T47D (cell line): ENCODE measurements around the gene DPF3.

Experiments
- DNase-seq, 2 experiments: peaks; one replicate each; pipeline versions ENCODE4 v3.0.0 to v3.0.0-alpha.2; 2011 to 2012; ENCODE audit warnings: low read depth in 1 of 2, low spot score in 1 of 2
- JUND ChIP-seq: IDR thresholded peaks from 2 replicates; pipeline ENCODE4 v1.6.1; 2012; ENCODE audit warnings: low read depth
- in situ Hi-C: cut with HindIII; loops from 2 replicates; pipeline ENCODE4 v1.10.0; 2016; ENCODE audit warnings: low sequenced_read_pairs, low pct_unique_long_range_greater_than_20kb

DPF3 gene

DNA sequence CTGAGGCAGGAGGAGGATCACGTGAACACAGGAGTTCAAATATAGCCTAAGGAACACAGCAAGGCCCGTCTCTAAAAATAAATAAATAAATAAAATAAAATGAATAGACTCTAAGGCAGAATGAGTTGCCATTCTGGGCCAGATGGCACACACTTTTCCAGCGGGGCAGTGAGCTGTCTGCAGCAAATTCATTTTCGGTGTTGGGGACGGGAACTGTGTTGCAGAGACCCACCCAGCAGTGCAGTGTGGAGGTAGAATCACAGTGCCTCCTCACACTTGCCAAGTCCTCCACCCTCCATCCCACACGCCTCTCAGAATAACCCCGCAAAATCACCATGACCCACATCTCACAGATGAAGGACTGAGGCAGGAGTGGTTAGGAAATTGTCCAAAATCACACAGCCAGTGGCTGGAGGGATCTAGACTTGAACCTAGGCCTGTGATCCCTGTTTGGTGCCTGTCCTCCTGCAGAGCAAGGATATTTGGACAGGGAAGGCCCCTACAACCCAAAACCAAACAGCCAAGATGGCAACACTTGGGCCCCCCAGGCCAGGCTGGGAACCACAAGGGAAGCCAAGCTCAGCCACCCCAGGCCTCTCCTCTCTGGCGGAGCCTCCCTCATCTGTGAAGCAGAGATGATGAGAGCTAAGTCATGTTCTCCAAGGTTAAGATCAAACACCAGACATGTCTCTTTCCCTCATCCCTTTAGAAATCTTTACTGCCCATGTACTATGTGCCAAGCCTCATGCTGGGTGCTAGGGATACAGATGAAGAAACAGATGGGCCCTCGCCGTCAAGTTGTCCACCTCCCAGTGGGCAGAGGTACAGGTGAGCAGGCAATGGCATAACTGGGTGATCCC lies 152.7 kb downstream of the DPF3 start:
- TF ChIP-seq JUND = no peak
- no peak for DNase-seq
- in situ Hi-C loops = no loop called here

DNA sequence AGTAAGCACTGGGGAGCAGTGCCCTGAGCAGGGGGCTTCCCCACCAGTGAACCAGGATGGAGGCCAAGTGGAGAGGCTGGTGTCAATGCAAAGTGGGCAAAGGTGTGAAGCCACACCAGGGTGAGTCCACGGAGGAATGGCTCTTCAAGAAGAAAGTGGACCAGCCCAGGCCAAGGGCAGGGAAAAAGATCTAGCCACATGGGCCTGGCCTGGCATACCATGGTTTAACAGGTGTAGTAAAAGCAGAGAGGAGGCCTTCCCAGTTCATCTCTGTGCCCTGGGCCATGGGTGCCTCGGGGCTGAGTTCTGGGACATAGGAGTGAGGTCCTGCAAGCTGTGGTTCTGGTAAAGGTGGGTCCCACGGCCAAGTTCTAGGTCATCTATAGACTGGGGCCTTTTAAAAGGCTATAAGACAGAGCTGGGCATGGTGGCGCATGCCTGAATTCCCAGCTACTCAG lies 153.4 kb downstream of the DPF3 start:
- in situ Hi-C loops = no loop called here
- DNase-seq = no peak
- no peak for TF ChIP-seq JUND

DNA sequence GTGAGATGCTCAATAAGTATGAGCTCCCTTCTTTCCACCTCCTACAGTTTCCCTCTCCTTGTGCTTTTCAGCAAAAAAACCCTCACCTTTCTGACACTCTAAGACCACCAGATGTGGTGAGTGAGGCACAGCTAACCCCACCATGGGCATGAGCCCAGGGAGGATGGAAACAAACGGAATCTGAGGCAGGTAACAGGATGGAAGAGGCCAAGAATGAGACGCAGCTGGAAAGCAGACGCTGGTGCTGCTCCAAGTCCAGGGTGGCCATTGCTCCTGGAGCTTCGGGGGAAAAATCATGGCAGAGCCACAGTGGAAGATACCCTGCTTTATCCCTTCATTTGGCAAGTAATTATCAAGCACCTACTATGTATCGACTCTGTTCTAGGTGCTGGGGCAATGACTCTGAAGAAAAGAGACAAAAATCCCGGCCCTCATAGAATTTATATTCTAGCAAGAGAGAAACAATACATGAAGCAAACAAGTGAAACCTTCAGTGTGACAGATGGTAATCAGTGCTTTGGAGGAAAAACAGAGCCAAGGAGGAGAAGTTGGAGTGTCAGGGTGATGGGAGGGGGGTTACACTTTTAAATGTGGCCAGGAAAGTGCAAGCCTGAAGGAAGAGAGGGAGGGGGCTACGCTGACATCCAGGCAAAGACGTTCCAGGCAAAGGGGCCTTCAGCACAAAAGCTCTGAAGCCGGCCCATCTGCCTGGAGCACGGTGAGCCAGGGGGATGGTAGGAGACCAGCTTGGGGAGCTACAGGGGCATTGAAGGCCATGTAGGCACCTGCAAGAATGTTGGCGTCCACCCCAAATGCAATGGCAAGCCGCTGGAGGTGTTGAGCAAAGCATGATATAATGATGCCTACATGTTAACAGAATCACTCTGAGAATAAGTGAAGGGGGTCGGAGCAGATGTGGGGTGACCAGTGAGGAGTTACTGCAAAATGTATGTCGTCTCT lies 154.2 kb downstream of the DPF3 start:
- no peak for DNase-seq
- in situ Hi-C loops = no loop called here
- TF ChIP-seq JUND = no peak

DNA sequence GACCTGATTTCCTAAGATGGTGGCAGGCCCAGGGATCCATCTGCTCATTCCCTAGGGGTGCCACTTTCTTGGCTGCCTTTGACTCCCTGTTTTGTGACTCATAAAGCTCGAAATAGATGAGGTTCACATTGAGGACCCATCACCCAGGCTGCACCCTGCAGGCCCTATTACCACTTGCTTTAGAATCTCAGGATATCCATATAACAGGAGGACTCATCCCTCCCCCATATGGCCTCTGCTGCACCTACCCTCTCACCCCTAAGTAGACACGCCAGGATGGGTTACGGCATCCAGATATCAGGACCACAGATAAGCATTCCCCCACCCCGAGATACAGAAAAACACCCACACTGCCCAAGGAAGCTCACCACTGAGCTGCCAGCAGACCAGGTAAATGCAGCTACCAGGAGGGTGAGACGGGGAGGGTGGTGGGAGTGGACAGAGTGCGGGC lies 155.7 kb downstream of the DPF3 start:
- no peak for DNase-seq
- TF ChIP-seq JUND = no peak
- in situ Hi-C loops = no loop called here

DNA sequence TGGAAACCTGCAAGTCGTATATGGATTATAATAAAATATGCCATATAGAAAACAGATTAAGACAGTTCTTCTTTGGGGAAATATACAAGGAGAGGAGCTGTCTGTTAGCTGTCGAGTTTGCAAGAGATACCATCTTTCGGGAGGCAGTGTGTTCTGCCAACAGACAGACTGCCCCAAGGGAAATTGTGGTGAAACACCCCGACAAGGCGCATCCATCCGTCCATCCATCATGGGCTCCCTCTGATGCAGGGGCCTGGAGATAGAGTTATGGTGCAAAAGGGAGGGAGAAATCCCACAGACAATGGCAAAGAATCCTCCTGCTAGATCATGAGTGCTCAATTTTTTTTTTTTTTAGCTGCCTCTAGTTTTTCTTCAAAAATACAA lies 156.3 kb downstream of the DPF3 start:
- in situ Hi-C loops = no loop called here
- peak in 1 of 2 experiments; percentile 25 for DNase-seq
- TF ChIP-seq JUND = no peak

DNA sequence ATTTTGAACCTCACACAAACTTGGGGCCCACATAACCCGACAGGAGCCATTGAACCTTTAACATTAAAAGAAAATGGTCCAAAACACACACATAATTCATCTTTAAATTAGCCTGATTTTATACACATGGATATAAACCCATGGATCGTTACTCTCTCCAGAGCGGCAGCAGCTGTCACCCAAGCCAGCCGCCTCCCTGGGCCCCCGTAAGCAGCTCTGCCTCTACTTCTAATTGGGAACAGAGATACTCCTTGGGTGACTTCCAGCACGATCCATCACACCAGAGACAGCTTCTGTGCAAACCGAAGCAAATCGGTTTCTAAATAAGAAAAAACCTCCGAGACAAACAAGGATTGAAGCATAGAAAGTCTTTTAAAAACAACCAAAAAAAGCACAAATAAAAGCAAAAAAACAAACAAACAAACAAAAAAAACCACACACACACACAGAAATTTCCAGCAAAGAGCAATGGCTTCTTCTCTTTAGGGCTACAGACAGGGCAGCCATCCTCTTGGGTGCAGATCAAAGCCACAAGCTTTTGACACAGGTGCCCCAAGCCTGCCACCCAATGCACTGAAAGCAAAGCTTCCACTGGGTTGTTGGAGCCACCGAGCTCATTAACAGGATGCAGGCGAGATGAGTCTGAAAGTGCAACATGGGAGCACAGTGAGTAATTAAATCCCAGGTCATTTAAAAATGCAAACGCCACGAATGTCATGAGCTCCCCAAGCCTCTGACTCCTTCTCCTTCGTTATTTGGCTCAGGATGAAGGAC lies 156.9 kb downstream of the DPF3 start:
- in situ Hi-C loops = no loop called here
- TF ChIP-seq JUND = no peak
- DNase-seq = peak in 1 of 2 experiments; percentile 13

DNA sequence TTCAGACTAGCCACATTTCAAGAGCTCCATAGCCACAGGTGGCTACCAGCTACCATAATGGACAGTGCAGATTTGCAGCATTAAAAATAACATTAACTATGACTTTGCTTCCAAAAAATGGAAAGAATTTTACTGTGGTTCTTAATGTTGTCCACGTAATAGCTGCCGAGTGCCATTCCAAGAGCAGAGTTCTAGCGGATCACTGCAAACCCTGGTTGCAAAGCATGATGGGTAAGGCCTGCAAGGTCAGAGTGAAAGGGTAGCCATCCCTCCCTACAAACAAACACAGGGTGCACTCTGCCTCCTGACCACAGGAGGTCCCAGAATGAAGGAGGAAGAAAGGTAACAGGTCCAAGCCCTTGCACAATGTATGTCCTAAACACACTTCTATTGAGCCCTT lies 157.6 kb downstream of the DPF3 start:
- TF ChIP-seq JUND = no peak
- peak in 1 of 2 experiments; percentile 30 for DNase-seq
- in situ Hi-C loops = no loop called here

DNA sequence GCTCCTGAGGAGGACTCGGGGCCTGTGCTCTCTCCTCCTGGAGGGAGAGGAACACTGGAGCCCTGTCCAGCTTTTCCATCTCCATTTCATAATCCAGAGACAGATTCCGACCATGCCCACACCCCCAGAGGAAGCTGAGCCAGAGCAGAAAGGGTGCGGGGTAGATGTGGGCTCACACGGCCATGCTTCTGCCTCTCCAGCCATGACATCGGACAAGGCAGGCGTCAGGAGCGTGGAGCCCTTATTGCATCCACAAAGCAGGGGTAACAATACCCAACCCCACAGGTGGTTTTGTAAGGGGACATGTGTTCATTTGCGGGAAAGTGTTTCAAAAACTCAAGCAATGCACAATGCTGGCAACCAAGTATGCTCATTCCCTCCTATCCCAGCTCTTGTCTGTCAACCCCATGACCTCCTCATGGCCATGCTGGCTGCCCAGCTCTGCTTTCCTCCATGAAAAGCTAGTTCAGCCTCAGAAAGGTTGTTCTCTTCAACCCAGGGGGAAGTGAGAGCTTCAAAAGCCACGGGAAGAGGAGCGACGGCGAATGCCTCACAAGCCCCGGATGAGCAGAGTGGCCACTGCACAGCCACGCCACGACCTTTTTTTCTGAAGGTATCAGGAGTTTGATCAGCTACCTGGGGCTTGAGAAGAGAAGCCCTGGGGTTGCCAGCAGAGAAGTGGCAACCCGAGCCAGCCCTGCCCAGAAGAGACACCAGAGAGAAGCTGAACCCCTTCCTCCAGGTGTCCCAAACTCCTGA lies 161.7 kb downstream of the DPF3 start:
- no peak for TF ChIP-seq JUND
- DNase-seq = no peak
- in situ Hi-C loops = no loop called here

DNA sequence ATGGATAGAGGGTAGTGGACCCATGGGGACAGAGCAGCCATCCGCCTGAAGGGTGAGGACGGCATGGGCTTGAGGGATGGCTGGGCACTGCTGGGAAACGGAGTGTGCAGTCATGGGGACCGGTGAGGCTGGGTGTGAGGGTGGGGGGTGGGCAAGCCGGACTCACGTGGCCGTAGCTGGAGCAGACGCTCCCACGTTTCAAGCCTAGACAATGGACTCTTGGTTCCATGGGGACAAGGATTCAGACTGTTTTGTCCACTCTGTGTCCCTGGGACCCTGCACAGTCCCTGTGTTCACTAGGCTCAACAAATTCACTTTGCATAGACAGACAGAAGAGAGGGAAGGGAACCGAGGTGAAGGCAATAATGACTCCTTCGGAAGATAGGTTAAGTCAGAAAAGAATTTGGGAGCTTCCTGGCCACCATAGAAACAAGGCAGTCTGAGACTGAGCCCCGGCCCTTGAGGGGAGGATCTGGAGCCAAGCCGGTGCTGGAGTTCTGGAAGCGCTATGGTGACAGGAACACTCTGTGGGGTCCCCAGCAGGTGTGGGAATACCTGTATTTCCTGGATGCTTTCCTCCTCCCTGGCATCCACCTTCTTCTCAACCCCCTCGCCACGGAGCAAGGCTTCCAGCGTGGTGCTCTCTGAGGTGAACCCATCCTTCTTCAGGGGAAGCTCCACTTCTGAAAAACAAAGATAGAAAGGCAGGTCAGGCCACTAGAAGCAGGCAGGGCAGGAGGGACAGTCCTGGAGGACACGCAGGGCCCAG lies 162.5 kb downstream of the DPF3 start:
- TF ChIP-seq JUND = no peak
- in situ Hi-C loops = no loop called here
- DNase-seq = no peak

DNA sequence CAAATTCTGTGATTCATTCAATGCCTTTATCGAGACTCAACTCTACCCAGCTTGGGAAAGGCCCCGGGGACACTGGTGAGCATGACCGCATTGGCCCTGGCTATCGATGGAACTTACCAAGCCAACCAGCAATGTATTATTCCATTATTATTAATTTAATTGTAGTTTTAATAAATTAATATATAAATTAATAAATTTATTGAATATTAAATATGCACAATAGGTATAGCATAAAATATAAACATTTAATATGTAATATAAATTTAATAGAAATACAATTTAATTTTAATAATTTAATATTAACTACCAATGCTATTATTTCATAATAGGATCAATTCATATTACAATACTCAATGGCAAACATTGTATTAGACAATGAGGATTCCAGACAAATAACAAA lies 163.4 kb downstream of the DPF3 start:
- in situ Hi-C loops = no loop called here
- DNase-seq = no peak
- TF ChIP-seq JUND = no peak

DNA sequence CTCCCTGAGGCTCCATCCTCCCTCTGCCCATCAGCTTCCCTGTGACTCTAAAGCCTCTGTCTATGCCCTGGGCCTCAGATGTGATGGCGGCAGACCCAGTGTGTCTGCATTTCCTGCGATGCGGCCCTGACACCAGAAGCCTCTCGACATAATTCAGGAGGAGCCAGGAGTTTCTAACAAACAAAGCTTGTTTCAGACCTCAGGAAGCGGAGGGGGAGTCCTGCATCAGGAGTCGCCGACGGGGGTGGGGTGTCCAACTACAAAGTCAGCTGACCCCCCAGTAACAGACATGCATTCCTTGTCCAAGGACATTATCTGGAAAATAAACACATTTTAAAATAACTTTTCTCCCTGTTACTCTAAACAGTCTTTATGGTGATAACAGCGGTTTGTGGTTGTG lies 167.5 kb downstream of the DPF3 start:
- TF ChIP-seq JUND = no peak
- in situ Hi-C loops = no loop called here
- no peak for DNase-seq
